GM12873 (cell line): ENCODE measurements around the gene SMIM10L1.

Source experiments
- CTCF ChIP-seq: IDR thresholded peaks from 2 replicates; pipeline ENCODE4 v1.5.1; 2012; ENCODE audit warnings: low read depth, mild to moderate bottlenecking, moderate library complexity, low read length, control low read depth; ENCODE audit not compliant: insufficient read depth; ENCODE audit errors: missing control alignments

The SMIM10L1 gene

GRCh38 chr12:11182529-11182928 lies 11.5 kb downstream of the SMIM10L1 start:
- TF ChIP-seq CTCF: no peak

- TF ChIP-seq CTCF: no peak
Observed at GRCh38 chr12:11183011-11183410, 12.0 kb downstream of the SMIM10L1 start.

GRCh38 chr12:11186837-11187236 lies 15.8 kb downstream of the SMIM10L1 start, which contains the start of gene TAS2R42:
Gene TAS2R42, minus strand, starts transcription at chr12:11186937. Its CDS starts 0 bp downstream, at chr12:11186937.
- TF ChIP-seq CTCF: no peak

GRCh38 chr12:11202811-11203210 lies 31.8 kb downstream of the SMIM10L1 start:
- no peak for TF ChIP-seq CTCF

- no peak for TF ChIP-seq CTCF
Observed at GRCh38 chr12:11204173-11204572, 33.2 kb downstream of the SMIM10L1 start.

GRCh38 chr12:11209113-11209512 lies 38.1 kb downstream of the SMIM10L1 start:
- TF ChIP-seq CTCF: no peak
